HEK293 (cell line): ENCODE results near the gene FAM193A.

ENCODE experiments used
- GLI4 ChIP-seq: fragments of 450-650 bp; formaldehyde crosslinking; IDR thresholded peaks from 2 replicates; pipeline ENCODE4 v1.5.1; 2016; ENCODE audit warnings: missing biosample characterization, missing genetic modification characterization
- ZNF362 ChIP-seq: fragments of 450-650 bp; formaldehyde crosslinking; IDR thresholded peaks from 2 replicates; pipeline ENCODE4 v1.5.1; 2016; ENCODE audit warnings: missing biosample characterization, missing genetic modification characterization

GRCh38 chr4:2579910-2580309, 43.5 kb downstream of the FAM193A start:
- no peak for TF ChIP-seq GLI4 (tag by site-specific recombination)
- no peak for TF ChIP-seq ZNF362 (tag by site-specific recombination)
